Epithelial cell of proximal tubule (primary cell): ENCODE measurements around the gene AMACR. TPM values are rescaled to one million over a fixed set of nuclear protein-coding genes. Genes with fewer than 3 reads are reported as not detected.
"Not testable (repeated sequence)": the region's sequence is repeated elsewhere in the genome, so short reads cannot be mapped to it uniquely, and the experiment has no call there.

Experiments used
- DNase-seq: peaks from one replicate; pipeline ENCODE4 v3.0.0-alpha.2; 2011; ENCODE audit warnings: low read depth
- H3K4me3 ChIP-seq: 2 replicates; pipeline ENCODE4 v1.5.1; 2011; ENCODE audit warnings: low read depth, mild to moderate bottlenecking, low read length
- CTCF ChIP-seq: conservative IDR thresholded peaks from 2 replicates; pipeline ENCODE4 v1.5.1; 2012; ENCODE audit warnings: low read depth, mild to moderate bottlenecking, low read length
- total RNA-seq: library from RNA; depleted of rRNA; stranded (reverse); fragments of >200 nt; gene quantifications from 2 replicates; pipeline ENCODE4 v1.2.3, GENCODE V29; 2015

Gene AMACR
- total RNA-seq, 1 donor from 2014 or later = 6.4 TPM

GRCh38 chr5:34038390-34038789, 30.5 kb upstream of the AMACR start:
- H3K4me3 ChIP-seq = no peak overlapping the region
- TF ChIP-seq CTCF = no peak
- DNase-seq = no peak

GRCh38 chr5:34037726-34038125, 29.9 kb upstream of the AMACR start:
- no peak overlapping the region for H3K4me3 ChIP-seq
- TF ChIP-seq CTCF = no peak
- no peak for DNase-seq

- no peak for TF ChIP-seq CTCF
- H3K4me3 ChIP-seq = peak overlapping the region; percentile 10
- DNase-seq = no peak
Measured at GRCh38 chr5:34035756-34036155, 27.9 kb upstream of the AMACR start.

GRCh38 chr5:34034534-34035327, 26.9 kb upstream of the AMACR start:
- TF ChIP-seq CTCF = no peak
- no peak for DNase-seq
- no peak overlapping the region for H3K4me3 ChIP-seq

GRCh38 chr5:34031966-34032365, 24.1 kb upstream of the AMACR start:
- no peak for DNase-seq
- TF ChIP-seq CTCF = no peak
- H3K4me3 ChIP-seq = no peak overlapping the region

GRCh38 chr5:34031117-34031516, 23.3 kb upstream of the AMACR start:
- no peak overlapping the region for H3K4me3 ChIP-seq
- no peak for TF ChIP-seq CTCF

GRCh38 chr5:34030585-34030984, 22.7 kb upstream of the AMACR start:
- not testable (repeated sequence) for H3K4me3 ChIP-seq, DNase-seq

More at GRCh38 chr5:34031117-34031516, 23.3 kb upstream of the AMACR start:
- DNase-seq = no peak
